ENCODE measurements around the gene CD207. TPM values are rescaled to one million over a fixed set of nuclear protein-coding genes. Genes with fewer than 3 reads are reported as not detected.

Gene CD207
- polyA plus RNA-seq, 1 donor from 2014 or later: not detected

DNA sequence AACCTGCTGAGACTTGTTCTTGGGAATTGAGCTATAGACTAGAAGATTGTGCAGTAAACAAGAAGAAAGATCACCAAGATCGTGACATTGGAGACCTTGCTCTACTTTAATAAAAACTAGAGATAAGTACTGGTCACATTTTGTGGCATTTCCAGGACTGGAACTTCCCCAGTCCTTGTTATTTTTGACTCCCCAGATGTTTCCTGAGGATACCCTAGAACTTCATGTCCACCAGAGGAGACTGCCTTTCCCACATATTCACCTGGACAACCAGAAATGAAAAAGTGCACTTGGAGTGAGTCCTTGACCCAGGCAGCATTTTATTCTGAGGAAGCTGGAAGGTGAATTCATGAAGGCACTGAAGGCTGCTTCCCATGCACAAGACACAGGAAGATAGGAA is 5.7 kb downstream of the CD207 start:
- no peaks in the 10 kb centered on the region for H3K9me2 ChIP-seq (ENCODE audit: insufficient read depth, low read length)
- no peak overlapping the region for H3K9ac ChIP-seq (ENCODE audit: low read length)
- H3K4me3 ChIP-seq (ENCODE audit: low read length): no peak overlapping the region
- no peaks in the 10 kb centered on the region for H3K79me2 ChIP-seq (replicated peaks; ENCODE audit: insufficient read depth, low read length)
- H3K4me2 ChIP-seq (ENCODE audit: low read length): no peak overlapping the region
- no peaks in the 10 kb centered on the region for H4K20me1 ChIP-seq (ENCODE audit: insufficient read depth)
- no peaks in the 10 kb centered on the region for H3K36me3 ChIP-seq (ENCODE audit: insufficient read depth, low read length)
- TF ChIP-seq, protein P1, sequence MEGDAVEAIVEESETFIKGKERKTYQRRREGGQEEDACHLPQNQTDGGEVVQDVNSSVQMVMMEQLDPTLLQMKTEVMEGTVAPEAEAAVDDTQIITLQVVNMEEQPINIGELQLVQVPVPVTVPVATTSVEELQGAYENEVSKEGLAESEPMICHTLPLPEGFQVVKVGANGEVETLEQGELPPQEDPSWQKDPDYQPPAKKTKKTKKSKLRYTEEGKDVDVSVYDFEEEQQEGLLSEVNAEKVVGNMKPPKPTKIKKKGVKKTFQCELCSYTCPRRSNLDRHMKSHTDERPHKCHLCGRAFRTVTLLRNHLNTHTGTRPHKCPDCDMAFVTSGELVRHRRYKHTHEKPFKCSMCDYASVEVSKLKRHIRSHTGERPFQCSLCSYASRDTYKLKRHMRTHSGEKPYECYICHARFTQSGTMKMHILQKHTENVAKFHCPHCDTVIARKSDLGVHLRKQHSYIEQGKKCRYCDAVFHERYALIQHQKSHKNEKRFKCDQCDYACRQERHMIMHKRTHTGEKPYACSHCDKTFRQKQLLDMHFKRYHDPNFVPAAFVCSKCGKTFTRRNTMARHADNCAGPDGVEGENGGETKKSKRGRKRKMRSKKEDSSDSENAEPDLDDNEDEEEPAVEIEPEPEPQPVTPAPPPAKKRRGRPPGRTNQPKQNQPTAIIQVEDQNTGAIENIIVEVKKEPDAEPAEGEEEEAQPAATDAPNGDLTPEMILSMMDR (IDR thresholded peaks at IDR 0.05; ENCODE audit: poor library complexity, severe bottlenecking): no peak
- TF ChIP-seq, protein P2, sequence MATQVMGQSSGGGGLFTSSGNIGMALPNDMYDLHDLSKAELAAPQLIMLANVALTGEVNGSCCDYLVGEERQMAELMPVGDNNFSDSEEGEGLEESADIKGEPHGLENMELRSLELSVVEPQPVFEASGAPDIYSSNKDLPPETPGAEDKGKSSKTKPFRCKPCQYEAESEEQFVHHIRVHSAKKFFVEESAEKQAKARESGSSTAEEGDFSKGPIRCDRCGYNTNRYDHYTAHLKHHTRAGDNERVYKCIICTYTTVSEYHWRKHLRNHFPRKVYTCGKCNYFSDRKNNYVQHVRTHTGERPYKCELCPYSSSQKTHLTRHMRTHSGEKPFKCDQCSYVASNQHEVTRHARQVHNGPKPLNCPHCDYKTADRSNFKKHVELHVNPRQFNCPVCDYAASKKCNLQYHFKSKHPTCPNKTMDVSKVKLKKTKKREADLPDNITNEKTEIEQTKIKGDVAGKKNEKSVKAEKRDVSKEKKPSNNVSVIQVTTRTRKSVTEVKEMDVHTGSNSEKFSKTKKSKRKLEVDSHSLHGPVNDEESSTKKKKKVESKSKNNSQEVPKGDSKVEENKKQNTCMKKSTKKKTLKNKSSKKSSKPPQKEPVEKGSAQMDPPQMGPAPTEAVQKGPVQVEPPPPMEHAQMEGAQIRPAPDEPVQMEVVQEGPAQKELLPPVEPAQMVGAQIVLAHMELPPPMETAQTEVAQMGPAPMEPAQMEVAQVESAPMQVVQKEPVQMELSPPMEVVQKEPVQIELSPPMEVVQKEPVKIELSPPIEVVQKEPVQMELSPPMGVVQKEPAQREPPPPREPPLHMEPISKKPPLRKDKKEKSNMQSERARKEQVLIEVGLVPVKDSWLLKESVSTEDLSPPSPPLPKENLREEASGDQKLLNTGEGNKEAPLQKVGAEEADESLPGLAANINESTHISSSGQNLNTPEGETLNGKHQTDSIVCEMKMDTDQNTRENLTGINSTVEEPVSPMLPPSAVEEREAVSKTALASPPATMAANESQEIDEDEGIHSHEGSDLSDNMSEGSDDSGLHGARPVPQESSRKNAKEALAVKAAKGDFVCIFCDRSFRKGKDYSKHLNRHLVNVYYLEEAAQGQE (IDR thresholded peaks at IDR 0.05; ENCODE audit: borderline replicate concordance): no peak
- no peak for TF ChIP-seq SMC3 (conservative IDR thresholded peaks at IDR 0.05; ENCODE audit: poor library complexity)
- no peak for TF ChIP-seq POLR2AphosphoS5 (IDR thresholded peaks at IDR 0.05)
- TF ChIP-seq EP300 (conservative IDR thresholded peaks at IDR 0.05; ENCODE audit: poor library complexity, severe bottlenecking): no peak
- no peak for TF ChIP-seq MXI1 (conservative IDR thresholded peaks at IDR 0.05; ENCODE audit: poor library complexity, severe bottlenecking)
- TF ChIP-seq EZH2 (IDR thresholded peaks at IDR 0.05; ENCODE audit: borderline replicate concordance, insufficient read depth, low read length, poor library complexity, severe bottlenecking): no peak
- TF ChIP-seq TAF1 (IDR thresholded peaks at IDR 0.05; ENCODE audit: low read depth): no peak
- TF ChIP-seq RAD21 (conservative IDR thresholded peaks at IDR 0.05): no peak
- no peaks in the 10 kb centered on the region for H3K9me3 ChIP-seq (ENCODE audit: low read length)
- H2AFZ ChIP-seq (ENCODE audit: low read depth, low read length): no peak overlapping the region
- H3K27ac ChIP-seq (ENCODE audit: low read length): no peak overlapping the region
- H3F3A ChIP-seq (ENCODE audit: insufficient read depth, low read length, poor library complexity, severe bottlenecking): no peaks in the 10 kb centered on the region
- no peaks in the 10 kb centered on the region for H3K27me3 ChIP-seq (ENCODE audit: insufficient read depth, low read depth, low read length)

GRCh38 chr2:70828914-70829824 is 6.4 kb downstream of the CD207 start:
- no peak overlapping the region for H3K9ac ChIP-seq (ENCODE audit: low read length)
- H4K20me1 ChIP-seq (ENCODE audit: insufficient read depth): no peaks in the 10 kb centered on the region
- no peak for TF ChIP-seq SMC3 (conservative IDR thresholded peaks at IDR 0.05; ENCODE audit: poor library complexity)
- TF ChIP-seq, protein P2 (IDR thresholded peaks at IDR 0.05; ENCODE audit: borderline replicate concordance): no peak
- no peak for TF ChIP-seq TAF1 (IDR thresholded peaks at IDR 0.05; ENCODE audit: low read depth)
- TF ChIP-seq, protein P1 (IDR thresholded peaks at IDR 0.05; ENCODE audit: poor library complexity, severe bottlenecking): no peak
- no peak overlapping the region for H3K4me2 ChIP-seq (ENCODE audit: low read length)
- H3K27me3 ChIP-seq (ENCODE audit: insufficient read depth, low read depth, low read length): no peaks in the 10 kb centered on the region
- no peaks in the 10 kb centered on the region for H3K9me3 ChIP-seq (ENCODE audit: low read length)
- H3K9me2 ChIP-seq (ENCODE audit: insufficient read depth, low read length): no peaks in the 10 kb centered on the region
- no peaks in the 10 kb centered on the region for H3F3A ChIP-seq (ENCODE audit: insufficient read depth, low read length, poor library complexity, severe bottlenecking)
- H3K27ac ChIP-seq (ENCODE audit: low read length): no peak overlapping the region
- H3K79me2 ChIP-seq (replicated peaks; ENCODE audit: insufficient read depth, low read length): no peaks in the 10 kb centered on the region
- no peaks in the 10 kb centered on the region for H3K36me3 ChIP-seq (ENCODE audit: insufficient read depth, low read length)
- no peak overlapping the region for H3K4me3 ChIP-seq (ENCODE audit: low read length)
- no peak overlapping the region for H2AFZ ChIP-seq (ENCODE audit: low read depth, low read length)

Data from neural cell (in vitro differentiated cells).